Epithelial cell of proximal tubule (primary cell): ENCODE results near the gene BMPR1B. TPM values are rescaled to one million over a fixed set of nuclear protein-coding genes. Genes with fewer than 3 reads are reported as not detected.
A peak's percentile ranks its signal among the peaks of the same experiment; 100 is the strongest.

Source experiments
- DNase-seq: peaks from one replicate; pipeline ENCODE4 v3.0.0-alpha.2; 2011; ENCODE audit warnings: low read depth
- H3K4me3 ChIP-seq: 2 replicates; pipeline ENCODE4 v1.5.1; 2011; ENCODE audit warnings: low read depth, mild to moderate bottlenecking, low read length
- CTCF ChIP-seq: conservative IDR thresholded peaks from 2 replicates; pipeline ENCODE4 v1.5.1; 2012; ENCODE audit warnings: low read depth, mild to moderate bottlenecking, low read length
- total RNA-seq: library from RNA; depleted of rRNA; stranded (reverse); fragments of >200 nt; gene quantifications from 2 replicates; pipeline ENCODE4 v1.2.3, GENCODE V29; 2015

BMPR1B gene
- total RNA-seq, 1 donor from 2014 or later, result 2.0 TPM

- H3K4me3 ChIP-seq, result no peak overlapping the region
- DNase-seq, result no peak
- no peak for TF ChIP-seq CTCF
Measured at GRCh38 chr4:94968493-94968892, 210.7 kb downstream of the BMPR1B start.

GRCh38 chr4:94970650-94971049, 212.9 kb downstream of the BMPR1B start:
- H3K4me3 ChIP-seq, result no peak overlapping the region
- no peak for DNase-seq
- TF ChIP-seq CTCF, result no peak

- H3K4me3 ChIP-seq, result no peak overlapping the region
- peak; percentile 39 for DNase-seq
- TF ChIP-seq CTCF, result no peak
Measured at GRCh38 chr4:94974773-94975172, 217.0 kb downstream of the BMPR1B start.

- no peak for DNase-seq
- no peak for TF ChIP-seq CTCF
- no peak overlapping the region for H3K4me3 ChIP-seq
Measured at GRCh38 chr4:94976371-94977011, 218.7 kb downstream of the BMPR1B start.

- no peak for DNase-seq
- TF ChIP-seq CTCF, result no peak
- no peak overlapping the region for H3K4me3 ChIP-seq
Measured at GRCh38 chr4:94978904-94979303, 221.1 kb downstream of the BMPR1B start.

GRCh38 chr4:94979621-94980020, 221.9 kb downstream of the BMPR1B start:
- DNase-seq, result no peak
- H3K4me3 ChIP-seq, result no peak overlapping the region
- no peak for TF ChIP-seq CTCF

GRCh38 chr4:94995684-94996394, 238.1 kb downstream of the BMPR1B start:
- H3K4me3 ChIP-seq, result peak overlapping the region; percentile 37
- DNase-seq, result peak; percentile 31
- no peak for TF ChIP-seq CTCF
